GM06990 (cell line): ENCODE results near the gene HSPH1.
A peak's percentile ranks its signal among the peaks of the same experiment; 100 is the strongest.

Experiments used
- DNase-seq: peaks from one replicate; pipeline ENCODE4 v3.0.0-alpha.2; 2011; ENCODE audit not compliant: insufficient read length; ENCODE audit errors: extremely low read depth
- H3K27me3 ChIP-seq: replicated peaks from 2 replicates; pipeline ENCODE4 v1.6.0; 2011; ENCODE audit warnings: low read length; ENCODE audit not compliant: control insufficient read depth, insufficient read depth
- H3K36me3 ChIP-seq: 2 replicates; pipeline ENCODE4 v1.5.1; 2011; ENCODE audit warnings: low read length; ENCODE audit not compliant: control insufficient read depth, insufficient read depth
- H3K4me3 ChIP-seq: replicated peaks from 2 replicates; pipeline ENCODE4 v1.5.1; 2011; ENCODE audit warnings: low read depth, mild to moderate bottlenecking, control low read depth, low read length
- TF ChIP-seq, protein P1 (sequence below): IDR thresholded peaks from 2 replicates; pipeline ENCODE4 v1.5.1; 2011; ENCODE audit warnings: low read length, control low read depth, mild to moderate bottlenecking, inconsistent platforms; ENCODE audit not compliant: insufficient read depth, poor library complexity, severe bottlenecking

HSPH1 gene

DNA sequence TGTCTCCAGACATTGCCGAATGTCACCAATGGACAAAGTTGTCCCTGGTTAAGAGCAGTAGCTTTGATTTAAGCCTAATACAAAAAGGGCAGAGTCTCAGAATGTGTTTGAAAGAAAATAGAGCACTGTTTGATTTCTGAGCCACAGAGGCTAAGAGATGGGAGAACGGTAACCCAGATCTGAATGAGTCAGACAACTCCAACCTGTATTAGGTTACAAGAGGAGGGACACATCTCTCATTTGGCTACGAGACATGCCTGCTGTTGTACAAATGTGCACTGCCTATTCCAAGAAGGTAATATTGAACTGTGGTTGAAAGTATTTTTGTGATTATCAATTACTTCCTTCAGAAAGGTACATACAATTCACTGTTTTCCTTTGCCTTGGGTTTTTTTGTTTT lies 4.9 kb upstream of the HSPH1 start:
- TF ChIP-seq, protein P1, sequence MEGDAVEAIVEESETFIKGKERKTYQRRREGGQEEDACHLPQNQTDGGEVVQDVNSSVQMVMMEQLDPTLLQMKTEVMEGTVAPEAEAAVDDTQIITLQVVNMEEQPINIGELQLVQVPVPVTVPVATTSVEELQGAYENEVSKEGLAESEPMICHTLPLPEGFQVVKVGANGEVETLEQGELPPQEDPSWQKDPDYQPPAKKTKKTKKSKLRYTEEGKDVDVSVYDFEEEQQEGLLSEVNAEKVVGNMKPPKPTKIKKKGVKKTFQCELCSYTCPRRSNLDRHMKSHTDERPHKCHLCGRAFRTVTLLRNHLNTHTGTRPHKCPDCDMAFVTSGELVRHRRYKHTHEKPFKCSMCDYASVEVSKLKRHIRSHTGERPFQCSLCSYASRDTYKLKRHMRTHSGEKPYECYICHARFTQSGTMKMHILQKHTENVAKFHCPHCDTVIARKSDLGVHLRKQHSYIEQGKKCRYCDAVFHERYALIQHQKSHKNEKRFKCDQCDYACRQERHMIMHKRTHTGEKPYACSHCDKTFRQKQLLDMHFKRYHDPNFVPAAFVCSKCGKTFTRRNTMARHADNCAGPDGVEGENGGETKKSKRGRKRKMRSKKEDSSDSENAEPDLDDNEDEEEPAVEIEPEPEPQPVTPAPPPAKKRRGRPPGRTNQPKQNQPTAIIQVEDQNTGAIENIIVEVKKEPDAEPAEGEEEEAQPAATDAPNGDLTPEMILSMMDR: no peak
- DNase-seq: no peak
- no peak overlapping the region for H3K4me3 ChIP-seq
- H3K36me3 ChIP-seq: no peaks in the 10 kb centered on the region
- no peaks in the 10 kb centered on the region for H3K27me3 ChIP-seq

DNA sequence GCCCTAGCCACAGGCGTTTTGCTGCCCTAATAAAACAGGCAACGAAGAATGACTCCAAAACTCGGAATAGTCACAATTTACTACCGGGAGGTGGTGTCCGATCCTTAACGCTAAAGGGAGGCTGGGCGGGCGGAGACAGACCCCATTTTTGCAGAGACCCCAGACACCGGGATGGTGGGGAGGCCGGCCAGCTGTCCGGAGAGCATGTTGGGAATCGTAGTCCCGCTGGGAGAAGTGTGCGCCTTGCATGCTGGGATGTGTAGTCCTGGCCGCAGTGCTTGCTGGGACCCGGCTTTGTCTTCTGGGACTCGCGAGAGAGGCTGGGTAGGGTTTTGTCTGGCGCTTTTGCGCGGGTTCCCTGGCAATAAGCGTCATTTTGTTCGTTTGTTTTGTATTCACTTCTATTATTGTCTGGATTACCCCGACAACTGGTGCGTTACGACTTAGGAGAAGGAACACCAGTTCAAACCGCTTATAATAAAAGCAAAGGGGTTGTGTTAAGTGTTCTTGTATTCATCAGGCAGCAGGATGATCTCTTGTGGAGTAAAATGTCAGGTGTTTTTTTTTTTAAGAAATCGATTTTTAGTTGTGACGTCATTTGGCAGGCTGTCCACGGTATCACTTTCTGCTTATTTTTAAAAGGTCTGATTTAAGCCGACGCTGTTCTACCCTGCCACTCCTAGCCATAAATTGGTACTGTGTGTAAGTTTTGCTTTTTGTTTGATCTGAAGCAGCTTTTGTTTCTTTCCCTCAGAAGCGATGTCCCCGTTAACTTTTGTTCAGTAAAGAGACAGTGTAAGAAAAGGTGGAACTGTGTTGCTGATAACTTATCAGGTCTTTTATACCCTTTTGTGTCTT lies 676 bp upstream of the HSPH1 start:
- Histone ChIP-seq H3K27me3 (no peaks in the 10 kb centered on the region), H3K36me3 (no peaks in the 10 kb centered on the region; the same call in 1 of the 2 replicates), H3K4me3 (peak overlapping the region; percentile 92)
- TF ChIP-seq, protein P1: no peak
- no peak for DNase-seq

DNA sequence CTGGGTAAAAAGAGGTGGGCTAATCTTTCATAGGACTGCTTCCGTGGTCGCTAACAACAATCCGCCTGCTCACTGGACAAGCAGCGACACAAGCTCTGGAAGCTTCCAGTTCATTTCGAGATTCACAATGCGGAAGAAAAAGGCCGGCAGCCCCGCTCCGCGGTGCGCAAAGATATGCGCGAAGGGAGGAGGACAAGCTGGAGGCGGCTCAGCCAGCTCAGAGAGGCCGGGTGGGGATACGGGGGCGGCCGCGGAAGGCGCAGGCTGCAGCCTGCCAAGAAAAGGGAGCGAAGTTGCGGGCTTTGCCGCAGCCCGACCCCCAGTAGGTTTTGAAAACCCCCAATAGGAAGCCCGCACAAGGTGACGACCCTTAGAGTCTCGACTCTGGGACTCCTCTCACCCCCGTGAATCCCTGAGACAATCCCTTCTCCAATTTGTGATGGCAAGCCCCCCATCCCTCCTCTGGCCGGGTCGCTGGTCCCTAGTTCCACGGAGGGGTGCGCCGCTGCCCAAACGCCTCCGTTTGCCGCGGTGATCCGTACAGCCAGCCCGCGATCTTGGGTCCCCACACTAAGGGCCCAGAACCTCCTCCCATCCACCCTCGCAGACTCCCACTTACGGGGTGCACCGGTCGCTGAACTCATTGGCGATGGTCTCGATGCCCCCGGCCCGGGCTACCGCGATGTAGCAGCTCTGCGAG lies 697 bp downstream of the HSPH1 start:
- peak overlapping the region; percentile 92 for H3K4me3 ChIP-seq
- DNase-seq: peak; percentile 74

GRCh38 chr13:31159306-31159705 lies 2.4 kb downstream of the HSPH1 start:
- Histone ChIP-seq H3K36me3 (peaks cover 1% of the 10 kb centered on the region), H3K4me3 (peak overlapping the region; percentile 92), H3K27me3 (no peaks in the 10 kb centered on the region)
- TF ChIP-seq, protein P1: no peak
- DNase-seq: no peak

More for the DNA sequence above, 697 bp downstream of the HSPH1 start:
- H3K27me3 ChIP-seq: no peaks in the 10 kb centered on the region
- H3K36me3 ChIP-seq: no peaks in the 10 kb centered on the region; the same call in none of the 2 replicates
- TF ChIP-seq, protein P1: no peak

DNA sequence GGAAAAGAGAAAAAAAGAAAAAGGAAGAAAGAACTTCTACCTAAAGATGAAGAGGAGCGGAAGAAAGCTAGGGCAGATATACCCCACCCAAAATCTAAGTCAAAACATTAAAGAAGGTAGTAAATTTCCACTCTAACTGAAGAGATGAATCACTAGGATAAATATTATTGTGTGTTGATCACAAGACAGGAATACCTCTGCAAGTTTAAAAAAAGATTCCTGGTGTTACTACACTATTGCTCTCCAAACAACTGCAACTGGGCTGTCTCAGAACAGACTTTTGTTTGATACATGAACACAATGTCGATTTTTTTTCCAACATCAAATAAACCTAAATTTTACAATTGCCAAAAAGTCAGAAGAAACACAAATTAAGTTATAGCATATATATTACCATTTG lies 6.8 kb downstream of the HSPH1 start:
- H3K4me3 ChIP-seq: no peak overlapping the region
- no peaks in the 10 kb centered on the region for H3K27me3 ChIP-seq
- TF ChIP-seq, protein P1: no peak
- peaks cover 9% of the 10 kb centered on the region for H3K36me3 ChIP-seq
- no peak for DNase-seq
